SK-N-SH (cell line): Measurements from ENCODE around the gene PXYLP1. TPM values are rescaled to one million over a fixed set of nuclear protein-coding genes. Genes with fewer than 3 reads are reported as not detected.

Source experiments
- CTCF ChIA-PET: fragments of 300-600, 350-600 bp; formaldehyde crosslinking; extraction: SDS; loops from one replicate; lab custom pipeline; 2021; lab: Yijun Ruan, JAX
- POLR2A ChIA-PET: fragments of 350-600 bp; sonication (Branson Sonifier 250); formaldehyde crosslinking; extraction: SDS; loops from one replicate; lab custom pipeline; 2020; ENCODE audit warnings: antibody characterized with exemption, inconsistent platforms; lab: Yijun Ruan, JAX
- DNase-seq: peaks from one replicate; pipeline ENCODE4 v3.0.0; 2012
- H2AFZ ChIP-seq: fragments of 200-600 bp; sonication (generic); 2 replicates; pipeline ENCODE4 v1.8.1; 2016; ENCODE audit warnings: antibody characterized with exemption, mild to moderate bottlenecking, low read depth
- H3F3A ChIP-seq: fragments of 200-600 bp; sonication (generic); replicated peaks from 2 replicates; pipeline ENCODE3; 2016; ENCODE audit warnings: antibody characterized with exemption, mild to moderate bottlenecking; ENCODE audit not compliant: insufficient read depth
- H3K27ac ChIP-seq, 2 experiments: fragments of 200-500 bp in 1 of 2; fragments of 200-600 bp in 1 of 2; sonication (Bioruptor generic) in 1 of 2; sonication (generic), shearing (Covaris generic) in 1 of 2; 2 replicates each; pipeline versions ENCODE4 v1.5.1 to v1.6.1; 2014 to 2016; ENCODE audit warnings: low read depth in 2 of 2, inconsistent platforms in 1 of 2, low read length in 1 of 2, mild to moderate bottlenecking in 1 of 2, mixed read lengths in 1 of 2
- H3K27me3 ChIP-seq: fragments of 200-600 bp; sonication (generic), shearing (Covaris generic); 2 replicates; pipeline ENCODE4 v1.6.1; 2016; ENCODE audit warnings: mixed run types; ENCODE audit not compliant: insufficient read depth
- H3K36me3 ChIP-seq, 2 experiments: fragments of 200-500 bp in 1 of 2; fragments of 200-600 bp in 1 of 2; sonication (Bioruptor generic) in 1 of 2; sonication (generic) in 1 of 2; replicated peaks in 1 of 2; 2 replicates each; pipeline versions ENCODE3 to v1.5.1; 2014 to 2016; ENCODE audit warnings: low read length in 1 of 2, mild to moderate bottlenecking in 1 of 2; ENCODE audit not compliant: insufficient read depth in 2 of 2, control insufficient read depth in 1 of 2
- H3K4me1 ChIP-seq, 2 experiments: fragments of 200-500 bp in 1 of 2; fragments of 200-600 bp in 1 of 2; sonication (Bioruptor generic) in 1 of 2; sonication (generic), shearing (Covaris generic) in 1 of 2; 2 replicates each; pipeline versions ENCODE4 v1.5.1 to v1.6.1; 2014 to 2016; ENCODE audit warnings: low read depth in 1 of 2, low read length in 1 of 2, mixed run types in 1 of 2; ENCODE audit not compliant: insufficient read depth in 2 of 2, control insufficient read depth in 1 of 2
- H3K4me2 ChIP-seq: fragments of 200-600 bp; sonication (generic), shearing (Covaris generic); 2 replicates; pipeline ENCODE4 v1.6.1; 2017; ENCODE audit warnings: mixed run types
- H3K4me3 ChIP-seq, 2 experiments: fragments of 200-500 bp in 1 of 2; fragments of 200-600 bp in 1 of 2; sonication (Bioruptor generic) in 1 of 2; sonication (generic), shearing (Covaris generic) in 1 of 2; 2 replicates each; pipeline versions ENCODE4 v1.5.1 to v1.8.1; 2014 to 2016; ENCODE audit warnings: low read depth in 2 of 2, inconsistent platforms in 1 of 2, low read length in 1 of 2, mild to moderate bottlenecking in 1 of 2, mixed read lengths in 1 of 2, moderate library complexity in 1 of 2
- H3K79me2 ChIP-seq: fragments of 200-600 bp; sonication (generic); 2 replicates; pipeline ENCODE4 v1.8.1; 2017; ENCODE audit warnings: mild to moderate bottlenecking; ENCODE audit not compliant: insufficient read depth
- H3K9ac ChIP-seq: fragments of 200-600 bp; sonication (generic); 2 replicates; pipeline ENCODE4 v1.6.1; 2017; ENCODE audit warnings: mixed run types
- H3K9me2 ChIP-seq: fragments of 200-600 bp; sonication (generic); 2 replicates; pipeline ENCODE4 v1.6.1; 2017; ENCODE audit warnings: mixed run types
- H3K9me3 ChIP-seq: fragments of 200-600 bp; sonication (generic); 2 replicates; pipeline ENCODE4 v1.6.1; 2017; ENCODE audit warnings: mixed run types, mild to moderate bottlenecking, moderate library complexity
- H4K20me1 ChIP-seq: fragments of 200-600 bp; sonication (generic); 2 replicates; pipeline ENCODE4 v1.6.1; 2017; ENCODE audit warnings: mild to moderate bottlenecking, mixed run types; ENCODE audit not compliant: insufficient read depth
- CHD2 ChIP-seq: fragments of 150-350 bp; IDR thresholded peaks from 2 replicates; pipeline ENCODE4 v1.6.1; 2018; ENCODE audit warnings: low read length; ENCODE audit not compliant: partially characterized antibody
- CTCF ChIP-seq: fragments of 200-600 bp; sonication (generic); IDR thresholded peaks from 2 replicates; pipeline ENCODE4 v1.6.1; 2017; ENCODE audit warnings: antibody characterized with exemption, mild to moderate bottlenecking, moderate library complexity
- ELF1 ChIP-seq: IDR thresholded peaks from 2 replicates; pipeline ENCODE4 v1.4.0; 2012
- FOXJ3 ChIP-seq: sonication (generic); formaldehyde crosslinking; IDR thresholded peaks from 2 replicates; pipeline ENCODE4 v1.5.1; 2020; ENCODE audit warnings: mild to moderate bottlenecking, missing genetic modification reagents
- FOXM1 ChIP-seq: IDR thresholded peaks from 2 replicates; pipeline ENCODE4 v1.4.0; 2012; ENCODE audit warnings: low read depth, mild to moderate bottlenecking
- GABPA ChIP-seq: IDR thresholded peaks from 2 replicates; pipeline ENCODE4 v1.4.0; 2012; ENCODE audit warnings: low read depth, mild to moderate bottlenecking
- GATA2 ChIP-seq: sonication (generic); formaldehyde crosslinking; IDR thresholded peaks from 2 replicates; pipeline ENCODE4 v1.5.0; 2020; ENCODE audit warnings: mild to moderate bottlenecking, missing genetic modification reagents
- JUND ChIP-seq: IDR thresholded peaks from 2 replicates; pipeline ENCODE4 v1.4.0; 2012
- NFIC ChIP-seq: IDR thresholded peaks from 2 replicates; pipeline ENCODE4 v1.4.0; 2012; ENCODE audit warnings: borderline replicate concordance
- POLR2AphosphoS5 ChIP-seq: IDR thresholded peaks from 2 replicates; pipeline ENCODE4 v1.6.1; 2012; ENCODE audit warnings: low read depth, low read length
- RAD21 ChIP-seq: IDR thresholded peaks from 2 replicates; pipeline ENCODE4 v1.6.1; 2012; ENCODE audit warnings: mild to moderate bottlenecking, low read length
- RCOR1 ChIP-seq: fragments of 150-350 bp; IDR thresholded peaks from 2 replicates; pipeline ENCODE4 v1.6.1; 2017; ENCODE audit warnings: antibody characterized with exemption, low read length
- RFX5 ChIP-seq: IDR thresholded peaks from 2 replicates; pipeline ENCODE4 v1.6.1; 2012; ENCODE audit warnings: mild to moderate bottlenecking, improper control_type of control experiment, low read length
- SIN3A ChIP-seq: IDR thresholded peaks from 2 replicates; pipeline ENCODE4 v1.6.1; 2012; ENCODE audit warnings: low read depth, mild to moderate bottlenecking, low read length, moderate library complexity, borderline replicate concordance
- TCF12 ChIP-seq: IDR thresholded peaks from 2 replicates; pipeline ENCODE4 v1.4.0; 2012
- TEAD4 ChIP-seq: IDR thresholded peaks from 2 replicates; pipeline ENCODE4 v1.4.0; 2012; ENCODE audit warnings: mild to moderate bottlenecking, borderline replicate concordance; ENCODE audit not compliant: insufficient read depth
- USF1 ChIP-seq: IDR thresholded peaks from 2 replicates; pipeline ENCODE4 v1.4.0; 2012; ENCODE audit warnings: low read depth, borderline replicate concordance
- ZBTB33 ChIP-seq: IDR thresholded peaks from 2 replicates; pipeline ENCODE4 v1.4.0; 2012; ENCODE audit warnings: low read depth, borderline replicate concordance
- WGBS: methylation state at CpG from one replicate; pipeline ENCODE4 v1.1.6; 2017; ENCODE audit warnings: low lambda C conversion rate; 5-methylcytosine and 5-hydroxymethylcytosine counted together
- polyA plus RNA-seq, 3 experiments: library from polyadenylated mRNA; depleted of rRNA; stranded (reverse); fragments of >200 nt; gene quantifications; 2 replicates each; pipeline ENCODE4 v1.2.3, GENCODE V29; 2012
- TF ChIP-seq, protein P1 (sequence below): IDR thresholded peaks from 2 replicates; pipeline ENCODE4; 2012
- TF ChIP-seq, protein P2 (sequence below): IDR thresholded peaks from 2 replicates; pipeline ENCODE4 v1.4.0; 2012; ENCODE audit warnings: low read depth

PXYLP1 gene
- polyA plus RNA-seq, 1 of the 3 experiments (the other 2 are of a cell fraction): 8.6 TPM

GRCh38 chr3:141218926-141219325, 12.7 kb upstream of the PXYLP1 start:
- TF ChIP-seq GABPA (no peak), TEAD4 (no peak), RFX5 (no peak), FOXJ3 (CRISPR knock-in tag) (no peak), SIN3A (no peak)
- ChIA-PET CTCF (interaction anchor here (0.6 to 2.8 kb wide), 3 partner anchors 27 to 235 kb away, joined by 3 to 9 read pairs (median 7); no protein-coding TSS in a partner anchor), POLR2A (interaction anchor here (0.7 kb wide), 1 partner anchor 277 kb away, joined by 4 read pairs; no protein-coding TSS in a partner anchor)
- Histone ChIP-seq H3K4me1 (peaks cover 0 to 3% of the 10 kb centered on the region in 2 experiments; a peak in 1 of 4 replicates), H3K9me2 (no peaks in the 10 kb centered on the region), H3K4me3 (no peak overlapping the region), H3K4me2 (no peak overlapping the region), H3K9me3 (no peaks in the 10 kb centered on the region), H3K9ac (no peak overlapping the region), H3K27me3 (no peaks in the 10 kb centered on the region), H3F3A (no peaks in the 10 kb centered on the region), H2AFZ (no peak overlapping the region), H3K36me3 (no peaks in the 10 kb centered on the region), H3K79me2 (no peaks in the 10 kb centered on the region), H3K27ac (no peak overlapping the region), H4K20me1 (no peaks in the 10 kb centered on the region)
- no peak for DNase-seq
- WGBS: 12% methylated on average over 2 of the region's 2 CpGs

GRCh38 chr3:141223673-141224166, 7.9 kb upstream of the PXYLP1 start:
- Histone ChIP-seq H3F3A (no peaks in the 10 kb centered on the region), H3K27me3 (no peaks in the 10 kb centered on the region), H3K4me1 (peaks cover 0 to 16% of the 10 kb centered on the region in 2 experiments; a peak in 2 of 4 replicates), H3K9ac (no peak overlapping the region), H3K4me2 (no peak overlapping the region), H3K27ac (no peak overlapping the region), H3K36me3 (no peaks in the 10 kb centered on the region), H2AFZ (no peak overlapping the region), H3K79me2 (no peaks in the 10 kb centered on the region), H3K9me2 (no peaks in the 10 kb centered on the region), H4K20me1 (no peaks in the 10 kb centered on the region), H3K4me3 (no peak overlapping the region), H3K9me3 (no peaks in the 10 kb centered on the region)
- no peak for DNase-seq
- CTCF ChIA-PET: no interaction called here
- 46% methylated on average over 2 of the region's 2 CpGs for WGBS
- POLR2A ChIA-PET: no interaction called here
- TF ChIP-seq ZBTB33: no peak
- TF ChIP-seq CTCF: no peak
- TF ChIP-seq USF1: no peak
- no peak for TF ChIP-seq TCF12
- TF ChIP-seq, protein P1, sequence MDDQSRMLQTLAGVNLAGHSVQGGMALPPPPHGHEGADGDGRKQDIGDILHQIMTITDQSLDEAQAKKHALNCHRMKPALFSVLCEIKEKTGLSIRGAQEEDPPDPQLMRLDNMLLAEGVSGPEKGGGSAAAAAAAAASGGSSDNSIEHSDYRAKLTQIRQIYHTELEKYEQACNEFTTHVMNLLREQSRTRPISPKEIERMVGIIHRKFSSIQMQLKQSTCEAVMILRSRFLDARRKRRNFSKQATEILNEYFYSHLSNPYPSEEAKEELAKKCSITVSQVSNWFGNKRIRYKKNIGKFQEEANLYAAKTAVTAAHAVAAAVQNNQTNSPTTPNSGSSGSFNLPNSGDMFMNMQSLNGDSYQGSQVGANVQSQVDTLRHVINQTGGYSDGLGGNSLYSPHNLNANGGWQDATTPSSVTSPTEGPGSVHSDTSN: no peak
- TF ChIP-seq JUND: no peak
- no peak for TF ChIP-seq RAD21
- TF ChIP-seq SIN3A: no peak
- TF ChIP-seq RCOR1: no peak
- no peak for TF ChIP-seq TEAD4
- no peak for TF ChIP-seq ELF1
- TF ChIP-seq, protein P2, sequence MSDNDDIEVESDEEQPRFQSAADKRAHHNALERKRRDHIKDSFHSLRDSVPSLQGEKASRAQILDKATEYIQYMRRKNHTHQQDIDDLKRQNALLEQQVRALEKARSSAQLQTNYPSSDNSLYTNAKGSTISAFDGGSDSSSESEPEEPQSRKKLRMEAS: no peak
- TF ChIP-seq CHD2: no peak
- TF ChIP-seq GATA2 (CRISPR knock-in tag): no peak
- TF ChIP-seq POLR2AphosphoS5: no peak
- TF ChIP-seq NFIC: no peak
- no peak for TF ChIP-seq FOXM1
